Measurements from ENCODE around the gene TTLL3.

The TTLL3 gene

GRCh38 chr3:9846231-9846630, 36.2 kb downstream of the TTLL3 start:
- TF ChIP-seq FOXP2 (optimal IDR thresholded peaks at IDR 0.05; ENCODE audit: borderline replicate concordance, extremely low read depth, extremely low read length, insufficient read depth) (no peak), TAF1 (IDR thresholded peaks at IDR 0.05; ENCODE audit: borderline replicate concordance, insufficient read depth, low read length) (no peak)

- TF ChIP-seq TAF1 (IDR thresholded peaks at IDR 0.05; ENCODE audit: borderline replicate concordance, insufficient read depth, low read length) (no peak), POLR2AphosphoS5 (IDR thresholded peaks at IDR 0.05; ENCODE audit: low read depth, low read length) (no peak), REST (IDR thresholded peaks at IDR 0.05; ENCODE audit: insufficient read depth in 1 of 2, low read depth in 2 of 2, low read length in 2 of 2) (no peak), FOXP2 (optimal IDR thresholded peaks at IDR 0.05; ENCODE audit: borderline replicate concordance, extremely low read depth, extremely low read length, insufficient read depth) (no peak), SIN3A (IDR thresholded peaks at IDR 0.05; ENCODE audit: borderline replicate concordance, insufficient read depth, low read length) (no peak)
These were observed 36.9 kb downstream of the TTLL3 start for GRCh38 chr3:9846931-9847488.

GRCh38 chr3:9852528-9852927, 42.5 kb downstream of the TTLL3 start:
- TF ChIP-seq SIN3A (IDR thresholded peaks at IDR 0.05; ENCODE audit: borderline replicate concordance, insufficient read depth, low read length) (no peak), POLR2AphosphoS5 (IDR thresholded peaks at IDR 0.05; ENCODE audit: low read depth, low read length) (no peak), FOXP2 (optimal IDR thresholded peaks at IDR 0.05; ENCODE audit: borderline replicate concordance, extremely low read depth, extremely low read length, insufficient read depth) (no peak), REST (IDR thresholded peaks at IDR 0.05; ENCODE audit: insufficient read depth in 1 of 2, low read depth in 2 of 2, low read length in 2 of 2) (no peak), TAF1 (IDR thresholded peaks at IDR 0.05; ENCODE audit: borderline replicate concordance, insufficient read depth, low read length) (no peak)

- TF ChIP-seq POLR2AphosphoS5 (IDR thresholded peaks at IDR 0.05; ENCODE audit: low read depth, low read length), result no peak
- no peak for TF ChIP-seq SIN3A (IDR thresholded peaks at IDR 0.05; ENCODE audit: borderline replicate concordance, insufficient read depth, low read length)
- TF ChIP-seq FOXP2 (optimal IDR thresholded peaks at IDR 0.05; ENCODE audit: borderline replicate concordance, extremely low read depth, extremely low read length, insufficient read depth), result no peak
- TF ChIP-seq REST (IDR thresholded peaks at IDR 0.05; ENCODE audit: insufficient read depth in 1 of 2, low read depth in 2 of 2, low read length in 2 of 2), result no peak
- TF ChIP-seq TAF1 (IDR thresholded peaks at IDR 0.05; ENCODE audit: borderline replicate concordance, insufficient read depth, low read length), result no peak
These were observed 45.5 kb downstream of the TTLL3 start for GRCh38 chr3:9855594-9855993.

GRCh38 chr3:9859530-9860025, 49.5 kb downstream of the TTLL3 start:
- TF ChIP-seq SIN3A (IDR thresholded peaks at IDR 0.05; ENCODE audit: borderline replicate concordance, insufficient read depth, low read length) (no peak), FOXP2 (optimal IDR thresholded peaks at IDR 0.05; ENCODE audit: borderline replicate concordance, extremely low read depth, extremely low read length, insufficient read depth) (no peak), REST (IDR thresholded peaks at IDR 0.05; ENCODE audit: insufficient read depth in 1 of 2, low read depth in 2 of 2, low read length in 2 of 2) (no peak), POLR2AphosphoS5 (IDR thresholded peaks at IDR 0.05; ENCODE audit: low read depth, low read length) (no peak), TAF1 (IDR thresholded peaks at IDR 0.05; ENCODE audit: borderline replicate concordance, insufficient read depth, low read length) (no peak)
